ACC112 (cell line): ENCODE data around the gene DTNB.
"Not testable (repeated sequence)": the region's sequence is repeated elsewhere in the genome, so short reads cannot be mapped to it uniquely, and the experiment has no call there.

ENCODE experiments used
- H2AFZ ChIP-seq: fragments of 200-600 bp; sonication (generic); one replicate; pipeline ENCODE4 v1.6.0; 2017; ENCODE audit warnings: antibody characterized with exemption, low read length; ENCODE audit not compliant: unreplicated experiment
- H3K27ac ChIP-seq: fragments of 200-600 bp; sonication (generic); 2 replicates; pipeline ENCODE4 v1.5.1; 2014; ENCODE audit warnings: low read depth, mild to moderate bottlenecking, antibody characterized with exemption, low read length, moderate library complexity
- H3K27me3 ChIP-seq: fragments of 200-600 bp; sonication (generic); 2 replicates; pipeline ENCODE4 v1.6.1; 2014; ENCODE audit warnings: mild to moderate bottlenecking, antibody characterized with exemption, low read length, moderate library complexity, mixed read lengths; ENCODE audit not compliant: insufficient read depth
- H3K36me3 ChIP-seq: fragments of 200-600 bp; sonication (generic); 2 replicates; pipeline ENCODE4 v1.6.1; 2016; ENCODE audit warnings: mild to moderate bottlenecking, antibody characterized with exemption, low read length, moderate library complexity, mixed read lengths; ENCODE audit not compliant: insufficient read depth
- H3K4me1 ChIP-seq: fragments of 200-600 bp; sonication (generic); one replicate; pipeline ENCODE4 v1.6.1; 2016; ENCODE audit warnings: low read length, mixed read lengths; ENCODE audit not compliant: insufficient read depth, unreplicated experiment, control insufficient read depth
- H3K4me3 ChIP-seq: fragments of 200-600 bp; sonication (generic); 2 replicates; pipeline ENCODE4 v1.5.1; 2014; ENCODE audit warnings: mild to moderate bottlenecking, low read depth, low read length
- H3K79me2 ChIP-seq: fragments of 200-600 bp; sonication (generic); one replicate; pipeline ENCODE4 v1.6.0; 2016; ENCODE audit warnings: low read length; ENCODE audit not compliant: control insufficient read depth, unreplicated experiment, insufficient read depth

The DTNB gene

DNA sequence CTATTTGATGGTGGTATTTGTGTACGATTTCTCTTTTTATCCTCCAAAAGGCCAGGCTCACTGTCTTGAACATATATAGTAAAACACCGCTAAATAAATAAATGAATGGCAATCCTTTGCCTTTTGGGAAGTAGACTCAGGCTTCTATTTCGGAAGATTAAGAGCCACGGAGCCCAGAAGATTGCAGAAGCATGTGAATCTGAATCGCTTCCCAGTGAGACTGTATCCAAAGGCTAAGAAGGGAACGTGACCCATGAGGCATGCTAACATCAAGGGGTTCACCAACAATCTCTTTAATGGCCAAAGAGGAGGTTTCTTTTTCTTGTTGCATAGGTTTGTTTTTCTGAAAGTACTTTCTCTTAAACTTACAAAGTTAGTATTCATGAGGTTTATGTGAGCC, 261.6 kb downstream of the DTNB start:
- Histone ChIP-seq H2AFZ (no peak overlapping the region), H3K27me3 (no peaks in the 10 kb centered on the region), H3K4me1 (no peaks in the 10 kb centered on the region), H3K4me3 (no peak overlapping the region), H3K36me3 (no peaks in the 10 kb centered on the region), H3K27ac (no peak overlapping the region), H3K79me2 (no peaks in the 10 kb centered on the region)

DNA sequence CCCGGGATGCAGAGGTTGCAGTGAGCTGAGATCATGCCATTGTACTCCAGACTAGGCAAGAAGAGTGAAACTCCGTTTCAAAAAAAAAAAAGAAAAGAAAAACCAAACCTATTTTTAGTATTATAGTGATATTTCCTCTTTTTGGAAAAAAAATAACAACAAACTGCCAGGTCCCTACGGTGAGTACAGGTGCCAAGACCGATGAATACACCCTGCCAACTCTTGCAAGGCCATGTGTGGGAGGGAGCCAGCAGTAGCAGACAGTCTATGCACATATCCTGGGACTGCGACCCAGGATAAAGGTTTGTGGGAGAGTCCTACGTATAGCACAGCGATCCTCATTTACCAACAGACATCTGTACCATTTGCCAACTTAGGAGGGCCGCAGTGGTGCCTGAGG, 262.1 kb downstream of the DTNB start:
- H3K4me1 ChIP-seq = no peaks in the 10 kb centered on the region
- no peak overlapping the region for H2AFZ ChIP-seq
- H3K4me3 ChIP-seq = no peak overlapping the region
- H3K79me2 ChIP-seq = no peaks in the 10 kb centered on the region
- no peaks in the 10 kb centered on the region for H3K36me3 ChIP-seq
- H3K27ac ChIP-seq = no peak overlapping the region
- no peaks in the 10 kb centered on the region for H3K27me3 ChIP-seq

DNA sequence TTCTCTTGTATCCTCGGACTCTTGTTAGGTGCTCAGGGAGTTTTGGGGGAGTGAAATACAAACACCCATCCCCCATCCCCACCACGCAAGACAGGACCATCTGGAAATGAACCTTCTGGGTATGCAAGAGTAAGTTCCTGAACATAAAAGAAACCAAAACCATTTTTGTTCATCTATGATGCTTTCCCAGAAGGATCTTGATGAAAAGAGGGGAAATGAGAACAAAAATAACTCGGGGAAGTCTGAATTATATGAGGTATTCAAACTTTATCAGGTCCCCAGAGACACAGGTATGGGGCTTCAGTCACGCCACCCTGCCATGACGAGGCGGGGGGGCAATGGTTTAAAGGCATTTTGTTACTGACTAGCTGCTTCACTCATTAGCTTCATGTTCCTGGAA, 263.0 kb downstream of the DTNB start:
- no peak overlapping the region for H3K4me3 ChIP-seq
- no peaks in the 10 kb centered on the region for H3K36me3 ChIP-seq
- H3K27me3 ChIP-seq = no peaks in the 10 kb centered on the region
- no peak overlapping the region for H3K27ac ChIP-seq
- H2AFZ ChIP-seq = no peak overlapping the region
- H3K4me1 ChIP-seq = no peaks in the 10 kb centered on the region
- H3K79me2 ChIP-seq = no peaks in the 10 kb centered on the region

DNA sequence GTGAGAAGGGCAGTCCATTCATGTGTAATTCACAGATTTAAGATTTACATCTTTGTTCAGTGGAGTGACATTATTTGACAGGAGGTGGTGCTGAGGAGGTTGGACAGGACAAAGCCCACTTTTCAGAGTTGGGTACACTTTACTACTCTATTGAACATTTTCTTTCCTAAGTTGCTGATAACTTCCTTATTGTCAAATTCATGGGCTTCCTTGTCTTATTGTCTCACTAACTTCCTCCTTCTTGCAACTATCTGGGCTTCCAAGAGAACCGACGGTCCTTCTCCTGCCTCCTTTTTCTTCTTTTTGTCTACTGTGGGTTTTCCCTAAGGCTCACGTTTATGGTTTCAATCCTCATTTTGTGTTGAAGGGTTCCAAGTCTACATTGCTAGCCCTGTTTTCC, 263.9 kb downstream of the DTNB start:
- no peaks in the 10 kb centered on the region for H3K79me2 ChIP-seq
- no peaks in the 10 kb centered on the region for H3K36me3 ChIP-seq
- no peaks in the 10 kb centered on the region for H3K27me3 ChIP-seq
- H3K4me1 ChIP-seq = no peaks in the 10 kb centered on the region
- H3K4me3 ChIP-seq = no peak overlapping the region
- H3K27ac ChIP-seq = no peak overlapping the region
- no peak overlapping the region for H2AFZ ChIP-seq

DNA sequence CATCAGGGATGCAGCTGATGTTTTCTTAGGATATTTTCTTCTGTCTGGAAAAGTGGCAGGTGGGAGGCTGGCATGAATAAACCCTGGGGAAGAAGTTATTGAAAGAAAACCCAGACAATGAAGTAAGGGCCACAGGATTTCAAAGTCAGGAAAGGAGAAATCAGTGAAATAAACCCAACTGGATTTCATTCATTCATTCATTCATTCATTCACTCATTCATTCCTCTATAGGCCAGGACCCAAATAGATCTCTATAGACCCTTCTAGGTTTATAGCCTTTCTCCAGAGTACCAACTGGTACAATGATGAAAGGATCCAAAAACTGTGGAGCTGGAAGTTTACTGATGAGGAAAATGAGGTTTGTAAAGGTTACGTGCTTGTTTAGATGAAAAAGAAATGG, 264.3 kb downstream of the DTNB start:
- H3K27me3 ChIP-seq = no peaks in the 10 kb centered on the region
- no peaks in the 10 kb centered on the region for H3K4me1 ChIP-seq
- H3K36me3 ChIP-seq = no peaks in the 10 kb centered on the region
- H3K27ac ChIP-seq = no peak overlapping the region
- no peak overlapping the region for H3K4me3 ChIP-seq
- no peak overlapping the region for H2AFZ ChIP-seq
- H3K79me2 ChIP-seq = no peaks in the 10 kb centered on the region

DNA sequence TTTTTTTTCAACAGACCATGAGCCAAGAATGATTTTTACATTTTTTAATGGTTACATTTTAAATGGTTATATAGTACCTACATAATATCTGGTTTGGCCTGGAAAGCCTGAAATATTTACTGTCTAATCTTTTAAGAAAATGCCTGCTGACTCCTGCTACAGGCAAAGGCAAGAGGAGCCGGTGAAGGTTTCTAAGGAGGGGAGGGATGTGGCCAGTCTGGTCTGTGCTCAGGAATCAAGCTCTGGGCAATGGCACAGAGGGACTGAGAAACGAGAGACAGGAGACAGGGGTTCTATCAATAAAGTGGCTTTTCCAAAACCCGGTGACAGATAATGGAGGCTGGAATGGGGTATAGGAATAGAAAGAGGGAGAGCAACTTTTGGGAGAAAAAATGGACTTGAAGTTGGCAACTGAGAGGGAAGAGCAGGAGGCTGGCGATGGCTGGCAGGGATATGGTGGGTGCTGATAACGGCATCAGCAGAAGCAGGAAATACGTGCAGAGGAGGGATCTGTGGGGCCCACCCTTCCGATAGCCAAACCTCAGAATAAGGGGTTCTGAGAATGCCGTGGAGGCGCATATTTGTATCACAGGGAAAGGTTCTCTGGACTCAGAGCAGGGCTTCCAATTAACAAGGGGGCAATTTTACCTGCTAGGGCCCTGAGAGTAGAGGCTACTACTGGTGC, 267.6 kb downstream of the DTNB start:
- Histone ChIP-seq H3K79me2 (no peaks in the 10 kb centered on the region), H3K4me3 (no peak overlapping the region), H3K4me1 (no peaks in the 10 kb centered on the region), H3K27me3 (no peaks in the 10 kb centered on the region), H2AFZ (no peak overlapping the region), H3K27ac (no peak overlapping the region), H3K36me3 (no peaks in the 10 kb centered on the region)

DNA sequence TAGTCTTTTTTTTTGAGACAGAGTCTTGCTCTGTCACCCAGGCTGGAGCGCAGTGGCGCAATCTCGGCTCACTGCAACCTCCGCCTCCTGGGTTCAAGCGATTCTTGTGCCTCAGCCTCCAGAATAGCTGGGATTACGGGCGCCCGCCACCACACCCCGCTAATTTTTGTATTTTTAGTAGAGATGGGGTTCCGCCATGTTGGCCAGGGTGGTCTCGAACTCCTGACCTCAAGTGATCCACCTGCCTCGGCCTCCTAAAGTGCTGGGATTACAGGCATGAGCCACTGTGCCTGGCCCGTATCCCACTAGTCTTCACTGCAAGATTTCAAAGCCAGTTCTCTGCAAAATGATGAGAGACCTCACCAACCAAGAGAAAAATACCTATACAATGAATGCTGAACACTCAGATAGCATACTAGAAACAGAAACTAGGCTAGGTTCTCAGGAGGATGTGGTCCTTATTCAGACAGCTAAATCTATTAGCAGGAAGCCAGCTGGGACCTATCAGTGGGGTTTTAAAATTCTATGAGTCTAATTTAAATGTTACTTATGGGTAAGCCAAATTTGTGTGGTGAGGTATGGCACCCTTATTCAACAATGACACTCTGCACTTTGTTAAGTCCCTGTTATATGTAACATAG, 270.1 kb downstream of the DTNB start:
- not testable (repeated sequence) for H3K4me3 ChIP-seq, H2AFZ ChIP-seq, H3K36me3 ChIP-seq, H3K79me2 ChIP-seq, H3K27me3 ChIP-seq, H3K4me1 ChIP-seq, H3K27ac ChIP-seq

DNA sequence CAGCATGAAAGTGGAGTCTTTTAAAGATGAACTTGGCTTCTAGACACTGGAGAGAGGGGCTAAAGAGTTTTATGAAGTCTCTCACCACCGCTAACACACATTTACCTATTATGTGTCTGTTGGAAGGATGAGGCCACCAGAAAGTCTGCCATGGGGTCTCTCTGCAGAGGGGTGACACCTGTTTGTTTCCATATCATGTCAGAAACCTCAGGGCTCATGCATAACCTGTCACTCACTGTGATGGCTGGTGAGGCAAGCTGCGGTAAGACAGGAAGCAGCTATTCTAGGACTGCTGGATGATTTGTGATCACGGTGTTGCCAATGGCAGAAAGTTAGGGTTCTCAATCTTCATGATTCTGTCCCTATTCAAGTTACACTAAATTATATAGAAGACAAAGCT, 270.9 kb downstream of the DTNB start:
- Histone ChIP-seq H3K27ac (no peak overlapping the region), H3K4me3 (no peak overlapping the region), H3K4me1 (peaks cover 8% of the 10 kb centered on the region), H2AFZ (no peak overlapping the region), H3K79me2 (no peaks in the 10 kb centered on the region), H3K36me3 (no peaks in the 10 kb centered on the region), H3K27me3 (no peaks in the 10 kb centered on the region)

DNA sequence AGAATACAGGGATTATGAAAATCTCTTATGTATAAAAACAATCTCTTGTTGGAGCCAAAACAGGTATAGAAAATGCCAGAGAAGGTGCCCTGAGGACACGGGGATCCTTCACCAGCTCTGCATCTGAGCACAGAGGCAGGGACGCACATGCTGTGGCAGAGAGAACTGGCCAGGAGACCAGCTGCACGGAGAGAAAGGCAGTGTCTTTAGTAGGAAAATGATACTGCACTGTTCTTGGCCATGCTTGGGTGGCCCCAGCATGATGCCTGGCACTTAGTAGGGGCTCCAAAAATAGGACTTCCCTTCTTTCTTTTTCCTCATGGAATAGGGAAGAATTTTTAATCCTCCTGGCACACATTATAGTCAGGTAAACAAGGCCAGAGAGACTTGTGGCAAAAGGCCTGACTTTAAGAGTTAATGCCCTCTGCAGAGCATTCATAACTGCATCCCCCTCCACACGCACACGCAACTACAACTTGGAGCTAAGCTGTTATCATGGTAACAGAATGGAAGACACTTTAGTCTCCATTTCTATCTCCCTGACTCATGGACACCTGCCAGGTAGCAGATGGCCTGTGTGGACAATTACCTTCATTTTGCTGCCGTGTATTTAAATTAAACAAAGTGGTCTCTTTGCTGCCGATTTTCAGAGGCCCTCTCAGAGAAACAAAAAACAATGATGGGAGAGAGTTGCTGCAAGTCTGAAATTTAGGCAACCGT, 271.9 kb downstream of the DTNB start:
- H2AFZ ChIP-seq = no peak overlapping the region
- no peak overlapping the region for H3K27ac ChIP-seq
- peaks cover 8% of the 10 kb centered on the region for H3K4me1 ChIP-seq
- H3K4me3 ChIP-seq = no peak overlapping the region
- H3K36me3 ChIP-seq = no peaks in the 10 kb centered on the region
- no peaks in the 10 kb centered on the region for H3K27me3 ChIP-seq
- no peaks in the 10 kb centered on the region for H3K79me2 ChIP-seq

DNA sequence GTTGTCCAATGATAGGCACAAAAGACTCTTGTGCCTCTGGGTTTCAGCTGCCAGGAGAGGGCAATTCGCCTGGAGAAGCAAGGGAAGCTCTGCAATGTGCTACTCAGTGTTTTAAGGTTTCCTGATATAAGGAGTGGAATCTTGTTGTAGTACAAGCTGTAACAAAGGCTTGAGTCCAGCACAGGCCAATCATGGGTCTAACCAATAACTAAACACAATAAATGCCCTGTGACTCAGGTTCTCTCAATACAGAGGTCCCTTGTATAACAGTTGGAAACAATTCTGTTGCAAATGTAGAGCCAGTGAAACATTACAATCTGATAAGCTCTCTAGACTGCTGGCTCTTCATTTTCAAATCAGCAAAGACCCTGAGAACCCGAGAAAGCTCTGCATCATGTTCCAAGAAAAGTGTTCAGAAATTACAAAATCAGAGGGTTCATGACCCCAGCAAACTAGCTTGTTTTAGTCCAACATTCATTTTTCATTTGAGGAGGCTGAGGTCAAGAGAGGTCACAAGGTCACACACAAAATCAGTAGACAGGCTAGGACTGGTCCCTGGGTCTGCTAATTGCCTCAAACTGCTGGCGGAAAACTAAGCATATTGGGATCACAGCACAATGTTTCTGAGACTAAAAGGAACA, 272.7 kb downstream of the DTNB start:
- no peaks in the 10 kb centered on the region for H3K27me3 ChIP-seq
- no peak overlapping the region for H3K4me3 ChIP-seq
- no peaks in the 10 kb centered on the region for H3K79me2 ChIP-seq
- no peak overlapping the region for H3K27ac ChIP-seq
- no peaks in the 10 kb centered on the region for H3K36me3 ChIP-seq
- no peak overlapping the region for H2AFZ ChIP-seq
- peaks cover 8% of the 10 kb centered on the region for H3K4me1 ChIP-seq
